Activated CD4-positive, alpha-beta T cell treated with anti-CD3 and anti-CD28 coated beads, Interleukin-2, amount 10 ng/mL, durations not matched to agents 24 days and 14 days (primary cell): ENCODE data around the gene NIN. TPM values are rescaled to one million over a fixed set of nuclear protein-coding genes. Genes with fewer than 3 reads are reported as not detected.
A peak's percentile ranks its signal among the peaks of the same experiment; 100 is the strongest.

Experiments used
- DNase-seq: peaks from one replicate; pipeline ENCODE4 v3.0.0; 2022
- H3K27ac Mint-ChIP-seq: one replicate; pipeline ENCODE4 v1.8.0; 2022; ENCODE audit warnings: mild to moderate bottlenecking, mixed read lengths
- H3K27me3 Mint-ChIP-seq: one replicate; pipeline ENCODE4 v1.8.0; 2022; ENCODE audit warnings: mixed read lengths
- H3K36me3 Mint-ChIP-seq: one replicate; pipeline ENCODE4 v1.8.0; 2022; ENCODE audit warnings: low read depth, mild to moderate bottlenecking, mixed read lengths
- H3K4me1 Mint-ChIP-seq: one replicate; pipeline ENCODE4 v1.8.0; 2021; ENCODE audit warnings: mixed read lengths
- H3K4me3 Mint-ChIP-seq: one replicate; pipeline ENCODE4 v1.8.0; 2022; ENCODE audit warnings: mild to moderate bottlenecking, moderate library complexity, mixed read lengths
- H3K9me3 Mint-ChIP-seq: one replicate; pipeline ENCODE4 v1.8.0; 2021; ENCODE audit warnings: mixed read lengths
- intact Hi-C: fragments of 100-400 bp; cut with micrococcal nuclease; formaldehyde crosslinking; loops from one replicate; pipeline ENCODE4 v1.15.1; 2023
- total RNA-seq: library from RNA; stranded (reverse); gene quantifications from 2 replicates; pipeline ENCODE4 v1.2.3, GENCODE V29; 2022

The NIN gene
- total RNA-seq, 1 donor from 2014 or later, result 40.2 TPM

DNA sequence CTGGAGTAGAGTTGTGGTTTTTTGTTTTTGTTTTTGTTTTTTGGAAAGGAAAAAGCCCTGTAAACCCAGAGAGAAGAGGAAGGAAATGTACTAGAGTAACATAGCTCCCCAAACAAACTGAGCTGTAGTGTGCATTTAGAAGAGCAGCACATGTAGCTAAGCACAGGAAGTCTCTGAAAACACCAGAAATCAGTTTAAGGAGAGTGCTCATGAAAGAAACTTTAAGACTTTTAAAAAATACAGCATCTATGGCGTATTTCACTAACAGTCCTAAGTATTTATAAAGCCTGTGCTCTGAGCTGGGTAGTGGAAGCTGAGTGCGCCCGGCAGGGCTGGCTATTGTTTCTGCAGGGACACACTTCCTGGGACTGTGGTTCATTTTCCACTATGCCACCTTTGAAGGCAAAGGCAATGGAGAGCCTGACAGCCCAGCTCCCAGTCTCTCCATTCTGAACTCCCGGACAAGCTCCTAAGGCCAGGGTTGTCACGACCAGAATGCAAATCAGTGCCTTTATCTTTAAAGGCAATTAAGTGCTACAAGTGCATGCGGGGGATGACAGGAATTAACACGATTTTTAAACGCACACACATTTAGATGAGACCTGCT is 45.4 kb downstream of the NIN start:
- no peaks in the 10 kb centered on the region for H3K27me3 Mint-ChIP-seq
- intact Hi-C loops, result loop anchor here (2.0 to 5.0 kb wide), 2 partner anchors 37 to 92 kb away; no protein-coding TSS in a partner anchor
- H3K36me3 Mint-ChIP-seq, result peaks cover 19% of the 10 kb centered on the region
- no peaks in the 10 kb centered on the region for H3K9me3 Mint-ChIP-seq
- H3K27ac Mint-ChIP-seq, result peak overlapping the region; percentile 78
- H3K4me1 Mint-ChIP-seq, result peaks cover 48% of the 10 kb centered on the region
- peak; percentile 65 for DNase-seq
- peak overlapping the region; percentile 56 for H3K4me3 Mint-ChIP-seq

- Mint-ChIP-seq H3K9me3 (no peaks in the 10 kb centered on the region), H3K36me3 (peaks cover 20% of the 10 kb centered on the region), H3K27me3 (no peaks in the 10 kb centered on the region), H3K4me3 (peak overlapping the region; percentile 56), H3K4me1 (peaks cover 44% of the 10 kb centered on the region), H3K27ac (peak overlapping the region; percentile 78)
- DNase-seq, result peak; percentile 69
- intact Hi-C loops, result loop anchor here (5.0 kb wide), 1 partner anchor 92 kb away; no protein-coding TSS in a partner anchor
Observed at GRCh38 chr14:50784683-50785456, 46.1 kb downstream of the NIN start.

GRCh38 chr14:50783563-50783962 is 47.4 kb downstream of the NIN start:
- no peak overlapping the region for H3K27ac Mint-ChIP-seq
- H3K36me3 Mint-ChIP-seq, result peaks cover 12% of the 10 kb centered on the region
- no peaks in the 10 kb centered on the region for H3K27me3 Mint-ChIP-seq
- H3K4me1 Mint-ChIP-seq, result peaks cover 49% of the 10 kb centered on the region
- DNase-seq, result no peak
- intact Hi-C loops, result no loop called here
- no peaks in the 10 kb centered on the region for H3K9me3 Mint-ChIP-seq
- no peak overlapping the region for H3K4me3 Mint-ChIP-seq

GRCh38 chr14:50780393-50780792 is 50.6 kb downstream of the NIN start:
- Mint-ChIP-seq H3K27me3 (no peaks in the 10 kb centered on the region), H3K4me1 (peaks cover 27% of the 10 kb centered on the region), H3K27ac (no peak overlapping the region), H3K4me3 (no peak overlapping the region), H3K36me3 (peaks cover 12% of the 10 kb centered on the region), H3K9me3 (no peaks in the 10 kb centered on the region)
- no peak for DNase-seq
- intact Hi-C loops, result no loop called here

- Mint-ChIP-seq H3K4me3 (no peak overlapping the region), H3K9me3 (no peaks in the 10 kb centered on the region), H3K4me1 (peaks cover 24% of the 10 kb centered on the region), H3K27ac (peak overlapping the region; percentile 37), H3K27me3 (no peaks in the 10 kb centered on the region), H3K36me3 (peaks cover 18% of the 10 kb centered on the region)
- intact Hi-C loops, result loop anchor here (1.0 to 5.0 kb wide), 5 partner anchors 81 to 236 kb away; partner anchors contain the start of gene SAV1
- DNase-seq, result no peak
Observed at GRCh38 chr14:50778721-50779483, 52.1 kb downstream of the NIN start.

DNA sequence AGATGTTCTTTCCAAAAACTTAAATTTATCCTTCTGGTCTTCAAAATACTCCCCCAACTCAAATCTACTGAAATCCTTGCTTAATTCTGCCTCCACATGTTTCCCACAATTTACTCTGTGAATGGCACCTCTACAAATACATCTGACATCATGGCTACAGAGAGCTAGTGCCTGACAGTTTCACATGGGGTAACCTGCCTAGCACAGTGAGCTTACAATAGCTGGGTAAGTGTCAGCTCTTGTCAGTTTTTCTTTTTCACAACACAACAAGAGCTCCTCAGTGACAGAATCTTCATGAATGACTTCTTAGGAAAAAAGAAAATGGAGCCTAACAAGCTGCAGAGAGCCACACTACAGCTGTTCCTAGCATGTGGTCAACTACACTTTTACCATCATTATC is 54.4 kb downstream of the NIN start:
- Mint-ChIP-seq H3K27me3 (no peaks in the 10 kb centered on the region), H3K4me1 (peaks cover 22% of the 10 kb centered on the region), H3K9me3 (no peaks in the 10 kb centered on the region), H3K4me3 (no peak overlapping the region), H3K36me3 (peaks cover 30% of the 10 kb centered on the region), H3K27ac (no peak overlapping the region)
- intact Hi-C loops, result loop anchor here (5.0 kb wide), 1 partner anchor 109 kb away; the partner anchor contains the start of gene SAV1
- DNase-seq, result no peak

DNA sequence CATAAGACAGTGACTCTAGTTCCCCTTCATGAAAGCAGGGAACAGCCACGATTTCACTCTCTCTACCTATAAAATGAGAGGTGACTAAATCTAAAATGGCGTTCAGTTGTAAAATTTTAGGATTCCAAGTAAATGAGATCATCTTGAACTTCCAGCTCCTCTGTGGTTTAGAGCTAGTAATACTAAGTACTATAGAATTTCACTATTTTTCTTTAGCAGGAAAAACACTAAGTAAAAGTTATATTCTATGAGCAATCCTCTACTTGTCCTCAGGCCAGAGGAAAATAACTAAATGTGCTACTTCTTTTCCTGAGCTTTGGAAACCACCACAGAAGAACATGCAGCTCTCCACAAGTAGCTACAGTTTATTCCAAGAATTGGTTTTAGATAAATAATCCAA is 55.6 kb downstream of the NIN start:
- Mint-ChIP-seq H3K9me3 (no peaks in the 10 kb centered on the region), H3K36me3 (peaks cover 29% of the 10 kb centered on the region), H3K27me3 (no peaks in the 10 kb centered on the region), H3K27ac (no peak overlapping the region), H3K4me3 (no peak overlapping the region), H3K4me1 (peaks cover 22% of the 10 kb centered on the region)
- intact Hi-C loops, result loop anchor here (5.0 kb wide), 1 partner anchor 108 kb away; the partner anchor contains the start of gene SAV1
- DNase-seq, result no peak

GRCh38 chr14:50774542-50775267 is 56.3 kb downstream of the NIN start:
- Mint-ChIP-seq H3K36me3 (peaks cover 36% of the 10 kb centered on the region), H3K4me1 (peaks cover 22% of the 10 kb centered on the region), H3K27ac (no peak overlapping the region), H3K4me3 (no peak overlapping the region), H3K9me3 (no peaks in the 10 kb centered on the region), H3K27me3 (no peaks in the 10 kb centered on the region)
- intact Hi-C loops, result loop anchor here (5.0 kb wide), 1 partner anchor 107 kb away; the partner anchor contains the start of gene SAV1
- no peak for DNase-seq

- Mint-ChIP-seq H3K4me3 (no peak overlapping the region), H3K9me3 (no peaks in the 10 kb centered on the region), H3K27ac (peak overlapping the region; percentile 2), H3K27me3 (no peaks in the 10 kb centered on the region), H3K36me3 (peaks cover 38% of the 10 kb centered on the region), H3K4me1 (peaks cover 18% of the 10 kb centered on the region)
- peak; percentile 77 for DNase-seq
- intact Hi-C loops, result loop anchor here (1.0 kb wide), 1 partner anchor 155 kb away; no protein-coding TSS in a partner anchor
Observed at GRCh38 chr14:50773632-50774541, 57.1 kb downstream of the NIN start.

DNA sequence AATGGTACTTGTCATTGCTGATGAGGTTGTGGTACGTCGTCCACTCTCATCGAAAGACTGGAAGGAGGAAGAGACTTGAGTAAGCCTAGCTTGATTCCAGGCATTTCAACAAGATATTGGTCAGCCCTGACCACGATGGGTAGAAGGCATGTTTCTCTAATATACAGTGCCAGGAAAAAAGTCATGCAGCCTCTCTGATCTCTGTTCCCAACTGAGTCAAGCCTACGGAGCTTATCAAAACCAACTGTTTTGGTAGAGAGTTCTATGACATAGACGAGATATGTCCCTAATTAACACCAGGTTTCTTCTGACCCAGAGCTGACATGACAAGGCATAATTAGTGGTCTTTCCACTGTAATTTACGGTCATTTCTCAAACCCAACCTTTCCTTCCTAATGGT is 58.5 kb downstream of the NIN start:
- no peaks in the 10 kb centered on the region for H3K27me3 Mint-ChIP-seq
- peaks cover 14% of the 10 kb centered on the region for H3K4me1 Mint-ChIP-seq
- intact Hi-C loops, result no loop called here
- no peak overlapping the region for H3K4me3 Mint-ChIP-seq
- H3K36me3 Mint-ChIP-seq, result peaks cover 48% of the 10 kb centered on the region
- DNase-seq, result no peak
- H3K27ac Mint-ChIP-seq, result no peak overlapping the region
- H3K9me3 Mint-ChIP-seq, result no peaks in the 10 kb centered on the region

DNA sequence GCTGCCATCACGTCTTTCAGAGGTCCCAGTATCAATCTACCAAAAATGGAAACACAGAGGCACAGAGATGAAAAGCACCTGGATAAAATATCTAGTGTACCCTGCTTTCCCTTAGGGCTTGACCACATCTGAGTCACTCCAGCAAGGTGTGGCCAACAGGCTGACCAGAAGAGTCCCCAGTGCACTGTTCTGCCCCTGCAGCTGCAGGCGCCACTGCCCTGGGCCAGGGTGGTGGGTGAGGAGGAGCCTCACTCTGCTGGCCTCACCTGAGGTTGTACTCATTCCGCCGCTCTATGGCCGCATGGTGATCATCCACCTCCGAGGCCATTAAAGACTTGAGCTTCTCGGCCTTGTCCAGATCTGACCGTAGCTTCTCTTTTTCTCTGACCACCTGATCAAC is 60.4 kb downstream of the NIN start:
- intact Hi-C loops, result no loop called here
- no peaks in the 10 kb centered on the region for H3K27me3 Mint-ChIP-seq
- no peak overlapping the region for H3K4me3 Mint-ChIP-seq
- peaks cover 53% of the 10 kb centered on the region for H3K36me3 Mint-ChIP-seq
- no peak overlapping the region for H3K27ac Mint-ChIP-seq
- no peaks in the 10 kb centered on the region for H3K9me3 Mint-ChIP-seq
- DNase-seq, result no peak
- H3K4me1 Mint-ChIP-seq, result peaks cover 11% of the 10 kb centered on the region

GRCh38 chr14:50769863-50770500 is 61.0 kb downstream of the NIN start:
- Mint-ChIP-seq H3K4me1 (peaks cover 11% of the 10 kb centered on the region), H3K4me3 (no peak overlapping the region), H3K27ac (no peak overlapping the region), H3K27me3 (no peaks in the 10 kb centered on the region), H3K9me3 (no peaks in the 10 kb centered on the region), H3K36me3 (peaks cover 55% of the 10 kb centered on the region)
- intact Hi-C loops, result no loop called here
- no peak for DNase-seq
